HepG2 (cell line): ENCODE measurements around the gene QRICH2. TPM values are rescaled to one million over a fixed set of nuclear protein-coding genes. Genes with fewer than 3 reads are reported as not detected.
A peak's percentile ranks its signal among the peaks of the same experiment; 100 is the strongest.

ENCODE experiments used
- FOSL1 ChIP-seq: sonication (generic); formaldehyde crosslinking; IDR thresholded peaks from 2 replicates; pipeline ENCODE4 v1.9.0; 2021; ENCODE audit warnings: missing genetic modification reagents, borderline replicate concordance
- NR3C1 ChIP-seq: sonication (generic); formaldehyde crosslinking; IDR thresholded peaks from 2 replicates; pipeline ENCODE4 v1.4.0; 2020; ENCODE audit warnings: missing genetic modification reagents
- RFXAP ChIP-seq: sonication (generic); formaldehyde crosslinking; IDR thresholded peaks from 2 replicates; pipeline ENCODE4 v1.4.0; 2020; ENCODE audit warnings: missing genetic modification reagents, borderline replicate concordance
- TBX2 ChIP-seq: sonication (generic); formaldehyde crosslinking; IDR thresholded peaks from 2 replicates; pipeline ENCODE4 v1.5.0; 2020; ENCODE audit warnings: missing genetic modification reagents, mild to moderate bottlenecking, borderline replicate concordance
- ZNF256 ChIP-seq: sonication (generic); formaldehyde crosslinking; conservative IDR thresholded peaks from 2 replicates; pipeline ENCODE4 v1.4.0; 2020; ENCODE audit warnings: missing genetic modification reagents
- ZNF577 ChIP-seq: sonication (generic); formaldehyde crosslinking; IDR thresholded peaks from 2 replicates; pipeline ENCODE4 v1.4.0; 2020; ENCODE audit warnings: mild to moderate bottlenecking, low read depth, missing genetic modification reagents, borderline replicate concordance
- ZNF678 ChIP-seq: sonication (generic); formaldehyde crosslinking; IDR thresholded peaks from 2 replicates; pipeline ENCODE4 v1.4.0; 2020; ENCODE audit warnings: mild to moderate bottlenecking, missing genetic modification reagents
- polyA plus RNA-seq, 8 experiments: library from polyadenylated mRNA; depleted of rRNA in 3 of 8; stranded (reverse) in 7 of 8; unstranded in 1 of 8; fragments of >200 nt; fragmentation: Illumina TruSeq in 4 of 8; extraction: Trizol in 4 of 8; gene quantifications; 2 replicates each; pipeline versions ENCODE4 v1.2.1 to v1.2.3, GENCODE V29; 2011 to 2016; ENCODE audit warnings: low read depth in 4 of 8, missing spikeins in 1 of 8, mixed read lengths in 1 of 8; ENCODE audit not compliant: insufficient read depth in 1 of 8
- total RNA-seq, 5 experiments: library from RNA; depleted of rRNA; stranded (reverse); fragments of >200 nt; fragmentation: Illumina TruSeq; extraction: Trizol; gene quantifications; 2 replicates each; pipeline ENCODE4 v1.2.3, GENCODE V29; 2016; ENCODE audit warnings: low read depth in 1 of 5
- TF ChIP-seq, protein P1 (sequence below): sonication (generic); formaldehyde crosslinking; IDR thresholded peaks from one replicate; pipeline ENCODE4 v1.5.1; 2020; ENCODE audit warnings: mild to moderate bottlenecking, missing genetic modification reagents; ENCODE audit errors: not compliant biosample characterization
- TF ChIP-seq, protein P2 (sequence below): sonication (generic); formaldehyde crosslinking; IDR thresholded peaks from 2 replicates; pipeline ENCODE4 v1.8.1; 2022; ENCODE audit warnings: low read depth, mild to moderate bottlenecking, missing genetic modification reagents
- TF ChIP-seq, protein P3 (sequence below): IDR thresholded peaks from 2 replicates; pipeline ENCODE4 v1.6.1; 2016
- TF ChIP-seq, protein P4 (sequence below): sonication (generic); formaldehyde crosslinking; IDR thresholded peaks from 2 replicates; pipeline ENCODE4 v1.8.0; 2022; ENCODE audit warnings: missing genetic modification reagents, low read depth, mild to moderate bottlenecking, borderline replicate concordance
- TF ChIP-seq, protein P5 (sequence below): sonication (generic); formaldehyde crosslinking; IDR thresholded peaks from 2 replicates; pipeline ENCODE4 v1.5.1; 2020; ENCODE audit warnings: mild to moderate bottlenecking, missing genetic modification reagents

The QRICH2 gene
- total and polyA plus RNA-seq, 2 of the 13 experiments (the other 11 are each of a cell fraction or from before 2014, with no cell fraction given): 3.7 to 5.7 TPM

DNA sequence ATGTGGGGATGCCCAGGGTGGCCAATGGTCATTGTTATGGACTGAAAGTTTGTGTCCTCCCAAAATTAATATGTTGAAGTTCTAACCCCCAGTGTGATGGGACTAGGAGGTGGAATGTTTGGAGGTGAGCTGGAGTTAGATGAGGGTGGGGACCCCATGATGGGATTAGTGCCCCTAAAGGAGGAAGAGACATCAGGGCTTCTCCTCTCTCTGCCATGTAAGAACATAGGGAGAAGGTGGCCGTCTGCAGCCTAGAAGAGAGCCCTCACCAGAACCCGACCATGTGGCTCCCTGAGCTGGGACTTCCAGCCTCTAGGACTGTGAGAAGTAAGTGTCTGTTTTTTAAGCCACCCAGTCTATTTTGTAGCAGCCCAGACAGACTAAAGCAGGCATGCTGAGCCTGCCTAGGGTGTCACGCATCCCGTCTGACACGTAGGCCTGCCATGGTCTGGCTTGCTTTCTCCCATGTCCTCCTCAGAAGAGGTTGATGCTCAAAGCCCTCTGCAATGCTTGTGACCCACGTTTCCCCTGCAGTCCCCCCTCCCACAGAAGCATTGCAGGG is 49.6 kb upstream of the QRICH2 start (continued):
- TF ChIP-seq, protein P1, sequence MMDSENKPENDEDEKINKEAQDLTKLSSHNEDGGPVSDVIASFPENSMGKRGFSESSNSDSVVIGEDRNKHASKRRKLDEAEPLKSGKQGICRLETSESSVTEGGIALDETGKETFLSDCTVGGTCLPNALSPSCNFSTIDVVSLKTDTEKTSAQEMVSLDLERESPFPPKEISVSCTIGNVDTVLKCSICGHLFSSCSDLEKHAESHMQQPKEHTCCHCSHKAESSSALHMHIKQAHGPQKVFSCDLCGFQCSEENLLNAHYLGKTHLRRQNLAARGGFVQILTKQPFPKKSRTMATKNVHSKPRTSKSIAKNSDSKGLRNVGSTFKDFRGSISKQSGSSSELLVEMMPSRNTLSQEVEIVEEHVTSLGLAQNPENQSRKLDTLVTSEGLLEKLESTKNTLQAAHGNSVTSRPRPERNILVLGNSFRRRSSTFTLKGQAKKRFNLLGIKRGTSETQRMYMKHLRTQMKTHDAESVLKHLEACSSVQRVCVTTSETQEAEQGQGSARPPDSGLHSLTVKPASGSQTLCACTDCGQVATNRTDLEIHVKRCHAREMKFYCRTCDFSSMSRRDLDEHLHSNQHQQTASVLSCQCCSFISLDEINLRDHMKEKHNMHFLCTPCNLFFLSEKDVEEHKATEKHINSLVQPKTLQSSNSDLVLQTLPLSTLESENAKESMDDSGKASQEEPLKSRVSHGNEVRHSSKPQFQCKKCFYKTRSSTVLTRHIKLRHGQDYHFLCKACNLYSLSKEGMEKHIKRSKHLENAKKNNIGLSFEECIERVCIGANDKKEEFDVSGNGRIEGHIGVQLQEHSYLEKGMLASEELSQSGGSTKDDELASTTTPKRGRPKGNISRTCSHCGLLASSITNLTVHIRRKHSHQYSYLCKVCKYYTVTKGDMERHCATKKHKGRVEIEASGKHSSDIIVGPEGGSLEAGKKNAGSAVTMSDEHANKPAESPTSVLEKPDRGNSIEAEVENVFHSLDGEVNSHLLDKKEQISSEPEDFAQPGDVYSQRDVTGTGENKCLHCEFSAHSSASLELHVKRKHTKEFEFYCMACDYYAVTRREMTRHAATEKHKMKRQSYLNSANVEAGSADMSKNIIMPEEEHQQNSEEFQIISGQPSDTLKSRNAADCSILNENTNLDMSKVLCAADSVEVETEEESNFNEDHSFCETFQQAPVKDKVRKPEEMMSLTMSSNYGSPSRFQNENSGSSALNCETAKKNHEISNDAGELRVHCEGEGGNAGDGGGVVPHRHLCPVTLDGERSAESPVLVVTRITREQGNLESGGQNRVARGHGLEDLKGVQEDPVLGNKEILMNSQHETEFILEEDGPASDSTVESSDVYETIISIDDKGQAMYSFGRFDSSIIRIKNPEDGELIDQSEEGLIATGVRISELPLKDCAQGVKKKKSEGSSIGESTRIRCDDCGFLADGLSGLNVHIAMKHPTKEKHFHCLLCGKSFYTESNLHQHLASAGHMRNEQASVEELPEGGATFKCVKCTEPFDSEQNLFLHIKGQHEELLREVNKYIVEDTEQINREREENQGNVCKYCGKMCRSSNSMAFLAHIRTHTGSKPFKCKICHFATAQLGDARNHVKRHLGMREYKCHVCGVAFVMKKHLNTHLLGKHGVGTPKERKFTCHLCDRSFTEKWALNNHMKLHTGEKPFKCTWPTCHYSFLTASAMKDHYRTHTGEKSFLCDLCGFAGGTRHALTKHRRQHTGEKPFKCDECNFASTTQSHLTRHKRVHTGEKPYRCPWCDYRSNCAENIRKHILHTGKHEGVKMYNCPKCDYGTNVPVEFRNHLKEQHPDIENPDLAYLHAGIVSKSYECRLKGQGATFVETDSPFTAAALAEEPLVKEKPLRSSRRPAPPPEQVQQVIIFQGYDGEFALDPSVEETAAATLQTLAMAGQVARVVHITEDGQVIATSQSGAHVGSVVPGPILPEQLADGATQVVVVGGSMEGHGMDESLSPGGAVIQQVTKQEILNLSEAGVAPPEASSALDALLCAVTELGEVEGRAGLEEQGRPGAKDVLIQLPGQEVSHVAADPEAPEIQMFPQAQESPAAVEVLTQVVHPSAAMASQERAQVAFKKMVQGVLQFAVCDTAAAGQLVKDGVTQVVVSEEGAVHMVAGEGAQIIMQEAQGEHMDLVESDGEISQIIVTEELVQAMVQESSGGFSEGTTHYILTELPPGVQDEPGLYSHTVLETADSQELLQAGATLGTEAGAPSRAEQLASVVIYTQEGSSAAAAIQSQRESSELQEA (CRISPR knock-in tag): no peak
- TF ChIP-seq FOSL1 (CRISPR knock-in tag) (no peak), TBX2 (CRISPR knock-in tag) (no peak), ZNF577 (CRISPR knock-in tag) (no peak), ZNF678 (CRISPR knock-in tag) (no peak), ZNF256 (CRISPR knock-in tag) (no peak), RFXAP (CRISPR knock-in tag) (no peak), NR3C1 (CRISPR knock-in tag) (no peak)
- TF ChIP-seq, protein P2, sequence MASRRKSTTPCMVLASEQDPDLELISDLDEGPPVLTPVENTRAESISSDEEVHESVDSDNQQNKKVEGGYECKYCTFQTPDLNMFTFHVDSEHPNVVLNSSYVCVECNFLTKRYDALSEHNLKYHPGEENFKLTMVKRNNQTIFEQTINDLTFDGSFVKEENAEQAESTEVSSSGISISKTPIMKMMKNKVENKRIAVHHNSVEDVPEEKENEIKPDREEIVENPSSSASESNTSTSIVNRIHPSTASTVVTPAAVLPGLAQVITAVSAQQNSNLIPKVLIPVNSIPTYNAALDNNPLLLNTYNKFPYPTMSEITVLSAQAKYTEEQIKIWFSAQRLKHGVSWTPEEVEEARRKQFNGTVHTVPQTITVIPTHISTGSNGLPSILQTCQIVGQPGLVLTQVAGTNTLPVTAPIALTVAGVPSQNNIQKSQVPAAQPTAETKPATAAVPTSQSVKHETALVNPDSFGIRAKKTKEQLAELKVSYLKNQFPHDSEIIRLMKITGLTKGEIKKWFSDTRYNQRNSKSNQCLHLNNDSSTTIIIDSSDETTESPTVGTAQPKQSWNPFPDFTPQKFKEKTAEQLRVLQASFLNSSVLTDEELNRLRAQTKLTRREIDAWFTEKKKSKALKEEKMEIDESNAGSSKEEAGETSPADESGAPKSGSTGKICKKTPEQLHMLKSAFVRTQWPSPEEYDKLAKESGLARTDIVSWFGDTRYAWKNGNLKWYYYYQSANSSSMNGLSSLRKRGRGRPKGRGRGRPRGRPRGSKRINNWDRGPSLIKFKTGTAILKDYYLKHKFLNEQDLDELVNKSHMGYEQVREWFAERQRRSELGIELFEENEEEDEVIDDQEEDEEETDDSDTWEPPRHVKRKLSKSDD (CRISPR knock-in tag): no peak
- TF ChIP-seq, protein P3, sequence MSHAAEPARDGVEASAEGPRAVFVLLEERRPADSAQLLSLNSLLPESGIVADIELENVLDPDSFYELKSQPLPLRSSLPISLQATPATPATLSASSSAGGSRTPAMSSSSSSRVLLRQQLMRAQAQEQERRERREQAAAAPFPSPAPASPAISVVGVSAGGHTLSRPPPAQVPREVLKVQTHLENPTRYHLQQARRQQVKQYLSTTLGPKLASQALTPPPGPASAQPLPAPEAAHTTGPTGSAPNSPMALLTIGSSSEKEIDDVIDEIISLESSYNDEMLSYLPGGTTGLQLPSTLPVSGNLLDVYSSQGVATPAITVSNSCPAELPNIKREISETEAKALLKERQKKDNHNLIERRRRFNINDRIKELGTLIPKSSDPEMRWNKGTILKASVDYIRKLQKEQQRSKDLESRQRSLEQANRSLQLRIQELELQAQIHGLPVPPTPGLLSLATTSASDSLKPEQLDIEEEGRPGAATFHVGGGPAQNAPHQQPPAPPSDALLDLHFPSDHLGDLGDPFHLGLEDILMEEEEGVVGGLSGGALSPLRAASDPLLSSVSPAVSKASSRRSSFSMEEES (CRISPR knock-in tag): no peak
- TF ChIP-seq, protein P4, sequence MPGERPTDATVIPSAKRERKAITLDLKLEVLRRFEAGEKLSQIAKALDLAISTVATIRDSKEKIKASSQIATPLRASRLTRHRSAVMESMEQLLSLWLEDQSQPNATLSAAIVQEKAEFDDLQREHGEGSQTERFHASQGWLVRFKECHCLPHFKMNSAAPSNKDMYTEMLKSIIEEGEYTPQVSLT (CRISPR knock-in tag): 0 out of 2 replicates have a peak, but pooled peaks have one; percentile 33
- TF ChIP-seq, protein P5, sequence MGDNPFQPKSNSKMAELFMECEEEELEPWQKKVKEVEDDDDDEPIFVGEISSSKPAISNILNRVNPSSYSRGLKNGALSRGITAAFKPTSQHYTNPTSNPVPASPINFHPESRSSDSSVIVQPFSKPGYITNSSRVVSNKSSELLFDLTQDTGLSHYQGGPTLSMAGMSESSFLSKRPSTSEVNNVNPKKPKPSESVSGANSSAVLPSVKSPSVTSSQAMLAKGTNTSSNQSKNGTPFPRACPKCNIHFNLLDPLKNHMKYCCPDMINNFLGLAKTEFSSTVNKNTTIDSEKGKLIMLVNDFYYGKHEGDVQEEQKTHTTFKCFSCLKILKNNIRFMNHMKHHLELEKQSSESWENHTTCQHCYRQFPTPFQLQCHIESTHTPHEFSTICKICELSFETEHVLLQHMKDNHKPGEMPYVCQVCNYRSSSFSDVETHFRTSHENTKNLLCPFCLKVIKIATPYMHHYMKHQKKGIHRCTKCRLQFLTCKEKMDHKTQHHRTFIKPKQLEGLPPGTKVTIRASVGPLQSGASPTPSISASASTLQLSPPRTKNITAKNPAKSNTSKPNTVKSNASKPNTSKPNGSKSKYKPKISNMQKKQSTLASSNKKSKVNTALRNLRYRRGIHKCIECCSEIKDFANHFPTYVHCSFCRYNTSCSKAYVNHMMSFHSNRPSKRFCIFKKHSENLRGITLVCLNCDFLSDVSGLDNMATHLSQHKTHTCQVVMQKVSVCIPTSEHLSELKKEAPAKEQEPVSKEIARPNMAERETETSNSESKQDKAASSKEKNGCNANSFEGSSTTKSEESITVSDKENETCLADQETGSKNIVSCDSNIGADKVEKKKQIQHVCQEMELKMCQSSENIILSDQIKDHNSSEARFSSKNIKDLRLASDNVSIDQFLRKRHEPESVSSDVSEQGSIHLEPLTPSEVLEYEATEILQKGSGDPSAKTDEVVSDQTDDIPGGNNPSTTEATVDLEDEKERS (CRISPR knock-in tag): no peak
